NCI-H2196 treated with DMSO at 0.1 percent for 48 hours (cell line): ENCODE results near the gene P2RX3.

Source experiments
- DNase-seq: peaks from one replicate; lab custom pipeline; 2025; ENCODE audit not compliant: unreplicated experiment; lab: John Stamatoyannopoulos, UW

The P2RX3 gene

DNA sequence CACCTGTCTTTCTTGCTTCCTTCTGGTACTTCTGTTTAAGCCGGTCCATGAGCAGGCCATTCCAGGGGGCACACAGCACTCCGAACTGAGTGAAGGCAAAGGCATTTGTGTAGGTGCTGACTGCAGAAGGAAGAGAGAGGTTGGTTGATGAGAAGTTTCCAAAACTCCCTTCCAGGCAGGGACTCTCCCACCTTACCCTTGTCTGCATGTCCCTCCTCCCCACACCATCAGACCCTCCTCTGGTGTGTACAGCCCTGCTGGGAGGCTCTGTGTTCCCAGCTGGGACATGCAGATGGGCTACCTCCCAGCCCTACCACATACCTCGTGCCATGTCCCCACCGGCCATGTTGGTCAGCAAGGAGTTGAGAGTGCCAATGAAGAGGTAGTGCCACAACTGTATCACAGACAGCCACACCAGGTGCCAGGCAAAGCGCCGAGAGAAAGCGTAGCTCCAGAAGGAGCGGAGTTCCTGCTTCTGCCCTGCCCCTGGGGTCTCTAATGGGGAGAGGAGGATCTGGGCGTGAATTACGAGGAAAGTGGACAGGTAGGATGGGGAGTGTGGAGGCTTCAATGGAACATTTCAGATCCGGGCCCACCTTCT, 76.6 kb downstream of the P2RX3 start:
- DNase-seq: no peak

DNA sequence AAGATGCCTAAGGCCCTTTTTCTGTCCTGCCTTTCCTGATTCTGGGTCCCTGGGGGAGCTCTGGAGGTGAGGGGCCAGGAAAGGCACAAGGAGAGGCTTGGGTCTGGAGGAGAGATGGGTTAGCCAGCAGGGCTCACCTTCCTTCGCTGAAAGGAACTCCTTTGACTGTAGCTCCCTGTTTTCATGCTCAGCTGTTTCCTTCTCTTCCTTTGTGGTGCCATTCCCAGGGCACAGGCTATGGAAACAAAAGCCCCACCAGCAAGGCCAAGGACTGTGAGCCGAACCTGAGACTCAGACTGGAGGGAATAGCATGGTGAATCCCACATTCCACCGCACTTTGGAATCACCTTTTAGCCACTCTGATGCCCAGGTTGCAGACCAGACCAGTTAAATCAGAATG, 78.3 kb downstream of the P2RX3 start:
- DNase-seq: no peak

DNA sequence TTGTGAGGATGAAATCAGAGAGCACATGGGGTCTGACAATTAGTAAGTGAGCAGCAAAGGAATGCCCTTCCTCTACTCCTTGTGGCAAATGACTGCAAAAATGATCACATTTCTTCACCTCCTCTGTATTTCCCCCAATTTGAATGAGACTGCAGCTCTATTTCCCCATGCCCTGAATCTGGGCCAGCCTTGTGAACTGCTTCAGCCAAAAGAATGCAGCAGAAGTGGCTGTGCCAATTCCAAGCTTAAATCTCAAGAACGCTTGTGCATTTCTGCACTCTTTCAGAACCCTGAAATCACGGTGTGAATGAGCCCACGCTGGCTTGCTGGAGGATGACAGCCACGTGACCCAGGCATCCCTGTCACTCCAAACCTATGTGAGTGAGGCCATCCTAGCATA, 78.9 kb downstream of the P2RX3 start:
- DNase-seq: no peak

DNA sequence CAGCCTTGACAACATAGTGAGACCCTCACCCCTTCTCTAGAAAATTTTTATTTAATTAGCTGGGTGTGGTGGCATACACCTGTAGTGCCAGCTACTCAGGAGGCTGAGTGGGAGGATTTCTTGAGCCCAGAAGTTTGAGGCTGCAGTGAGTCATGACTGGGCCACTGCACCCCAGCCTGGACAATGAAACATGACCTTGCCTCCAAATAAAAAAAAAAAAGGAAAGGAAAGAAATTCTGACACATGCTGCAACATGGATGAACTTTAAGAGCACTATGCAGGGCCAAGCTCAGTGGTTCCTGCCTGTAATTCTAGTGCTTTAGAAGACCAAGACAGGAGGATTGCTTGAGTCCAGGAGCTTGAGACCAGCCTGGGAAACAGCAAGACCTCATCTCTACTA, 80.0 kb downstream of the P2RX3 start:
- no peak for DNase-seq

DNA sequence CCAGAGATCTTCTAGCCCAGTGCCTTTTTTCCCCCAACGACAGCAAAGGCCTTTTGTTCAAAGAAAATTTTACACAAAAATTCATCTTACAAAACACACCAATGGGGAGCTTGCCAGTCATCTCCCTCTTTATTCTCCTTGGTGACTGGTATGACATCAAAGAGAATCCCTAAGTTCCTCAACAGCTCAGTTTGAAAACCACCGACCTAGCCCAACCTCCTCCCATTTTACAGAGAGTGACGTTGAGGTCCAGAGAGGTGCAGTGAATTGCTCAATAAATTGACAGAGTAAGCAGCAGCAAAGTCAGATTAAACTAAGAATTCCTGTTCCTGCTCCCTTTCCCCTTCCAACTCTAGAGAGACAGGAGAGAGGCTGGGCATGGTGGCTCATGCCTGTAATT, 81.0 kb downstream of the P2RX3 start:
- DNase-seq: no peak

DNA sequence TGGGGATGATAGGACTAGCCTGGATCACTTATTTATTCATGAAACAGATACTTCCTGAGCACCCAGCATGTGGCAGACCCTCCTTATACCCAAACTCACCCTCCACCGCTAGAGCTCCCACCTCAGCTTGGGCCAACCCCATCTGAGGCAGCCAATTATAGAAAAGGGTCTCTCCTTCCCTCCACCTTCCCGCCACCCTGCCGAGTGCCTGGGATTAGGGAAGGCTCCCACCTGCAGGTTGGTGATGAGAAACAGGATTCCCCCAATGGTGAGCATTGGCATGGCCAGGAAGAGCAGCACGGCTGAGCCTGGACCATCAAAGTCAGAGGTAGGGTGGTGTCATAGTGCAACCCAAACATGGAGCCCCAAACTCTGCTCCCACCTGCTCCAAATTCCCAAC, 82.9 kb downstream of the P2RX3 start:
- no peak for DNase-seq

DNA sequence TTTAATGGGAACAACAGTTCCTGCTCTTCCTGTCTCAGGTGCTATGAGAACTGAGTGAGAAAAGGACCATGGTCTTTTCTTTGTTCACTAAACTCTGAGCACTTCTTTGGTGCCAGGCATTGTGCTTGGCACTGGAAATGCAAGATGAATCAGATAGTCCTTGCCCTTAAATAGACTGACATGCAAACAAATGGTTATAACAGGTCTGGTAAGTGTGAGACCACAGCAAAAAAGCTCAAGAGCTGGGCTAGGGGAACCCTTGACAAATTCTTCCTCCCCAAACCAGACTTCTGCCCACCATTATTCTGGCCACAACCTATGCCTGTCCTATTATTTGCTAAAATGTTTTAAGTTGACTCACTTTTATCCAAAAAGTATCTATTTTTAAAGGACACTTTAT, 83.7 kb downstream of the P2RX3 start:
- no peak for DNase-seq
